ENCODE results near the gene TRAF3.

GRCh38 chr14:102917056-102917385 lies 139.8 kb downstream of the TRAF3 start:
- TF ChIP-seq, protein P1, sequence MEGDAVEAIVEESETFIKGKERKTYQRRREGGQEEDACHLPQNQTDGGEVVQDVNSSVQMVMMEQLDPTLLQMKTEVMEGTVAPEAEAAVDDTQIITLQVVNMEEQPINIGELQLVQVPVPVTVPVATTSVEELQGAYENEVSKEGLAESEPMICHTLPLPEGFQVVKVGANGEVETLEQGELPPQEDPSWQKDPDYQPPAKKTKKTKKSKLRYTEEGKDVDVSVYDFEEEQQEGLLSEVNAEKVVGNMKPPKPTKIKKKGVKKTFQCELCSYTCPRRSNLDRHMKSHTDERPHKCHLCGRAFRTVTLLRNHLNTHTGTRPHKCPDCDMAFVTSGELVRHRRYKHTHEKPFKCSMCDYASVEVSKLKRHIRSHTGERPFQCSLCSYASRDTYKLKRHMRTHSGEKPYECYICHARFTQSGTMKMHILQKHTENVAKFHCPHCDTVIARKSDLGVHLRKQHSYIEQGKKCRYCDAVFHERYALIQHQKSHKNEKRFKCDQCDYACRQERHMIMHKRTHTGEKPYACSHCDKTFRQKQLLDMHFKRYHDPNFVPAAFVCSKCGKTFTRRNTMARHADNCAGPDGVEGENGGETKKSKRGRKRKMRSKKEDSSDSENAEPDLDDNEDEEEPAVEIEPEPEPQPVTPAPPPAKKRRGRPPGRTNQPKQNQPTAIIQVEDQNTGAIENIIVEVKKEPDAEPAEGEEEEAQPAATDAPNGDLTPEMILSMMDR (IDR thresholded peaks at IDR 0.05), result no peak
- TF ChIP-seq SIN3A (IDR thresholded peaks at IDR 0.05; ENCODE audit: borderline replicate concordance, insufficient read depth, low read depth, low read length), result no peak
- TF ChIP-seq POLR2AphosphoS5 (IDR thresholded peaks at IDR 0.05; ENCODE audit: low read depth, low read length), result no peak
- TF ChIP-seq, protein P2, sequence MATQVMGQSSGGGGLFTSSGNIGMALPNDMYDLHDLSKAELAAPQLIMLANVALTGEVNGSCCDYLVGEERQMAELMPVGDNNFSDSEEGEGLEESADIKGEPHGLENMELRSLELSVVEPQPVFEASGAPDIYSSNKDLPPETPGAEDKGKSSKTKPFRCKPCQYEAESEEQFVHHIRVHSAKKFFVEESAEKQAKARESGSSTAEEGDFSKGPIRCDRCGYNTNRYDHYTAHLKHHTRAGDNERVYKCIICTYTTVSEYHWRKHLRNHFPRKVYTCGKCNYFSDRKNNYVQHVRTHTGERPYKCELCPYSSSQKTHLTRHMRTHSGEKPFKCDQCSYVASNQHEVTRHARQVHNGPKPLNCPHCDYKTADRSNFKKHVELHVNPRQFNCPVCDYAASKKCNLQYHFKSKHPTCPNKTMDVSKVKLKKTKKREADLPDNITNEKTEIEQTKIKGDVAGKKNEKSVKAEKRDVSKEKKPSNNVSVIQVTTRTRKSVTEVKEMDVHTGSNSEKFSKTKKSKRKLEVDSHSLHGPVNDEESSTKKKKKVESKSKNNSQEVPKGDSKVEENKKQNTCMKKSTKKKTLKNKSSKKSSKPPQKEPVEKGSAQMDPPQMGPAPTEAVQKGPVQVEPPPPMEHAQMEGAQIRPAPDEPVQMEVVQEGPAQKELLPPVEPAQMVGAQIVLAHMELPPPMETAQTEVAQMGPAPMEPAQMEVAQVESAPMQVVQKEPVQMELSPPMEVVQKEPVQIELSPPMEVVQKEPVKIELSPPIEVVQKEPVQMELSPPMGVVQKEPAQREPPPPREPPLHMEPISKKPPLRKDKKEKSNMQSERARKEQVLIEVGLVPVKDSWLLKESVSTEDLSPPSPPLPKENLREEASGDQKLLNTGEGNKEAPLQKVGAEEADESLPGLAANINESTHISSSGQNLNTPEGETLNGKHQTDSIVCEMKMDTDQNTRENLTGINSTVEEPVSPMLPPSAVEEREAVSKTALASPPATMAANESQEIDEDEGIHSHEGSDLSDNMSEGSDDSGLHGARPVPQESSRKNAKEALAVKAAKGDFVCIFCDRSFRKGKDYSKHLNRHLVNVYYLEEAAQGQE (IDR thresholded peaks at IDR 0.05; ENCODE audit: insufficient read depth in 1 of 2, low read depth in 2 of 2, low read length in 1 of 2), result no peak

Measured in Panc1 (cell line).